ENCODE data around the gene SNX11. TPM values are rescaled to one million over a fixed set of nuclear protein-coding genes. Genes with fewer than 3 reads are reported as not detected.

The SNX11 gene
- total RNA-seq, 1 experiment from 2014 or later = 40.7 TPM

- no peaks in the 10 kb centered on the region for H3K36me3 Mint-ChIP-seq (ENCODE audit: insufficient read depth, unreplicated experiment)
- H3K4me3 Mint-ChIP-seq (ENCODE audit: unreplicated experiment) = no peak overlapping the region
- no peaks in the 10 kb centered on the region for H3K9me3 Mint-ChIP-seq (ENCODE audit: unreplicated experiment)
- CTCF ChIA-PET = interaction anchor here (0.6 to 6.1 kb wide), 6 partner anchors 11 to 484 kb away, joined by 3 to 76 read pairs (median 8); no protein-coding TSS in a partner anchor
- no peaks in the 10 kb centered on the region for H3K4me1 Mint-ChIP-seq (ENCODE audit: low read depth, unreplicated experiment)
- no peaks in the 10 kb centered on the region for H3K27me3 ChIP-seq (replicated peaks; ENCODE audit: control insufficient read depth, insufficient read depth, low read length)
- no peaks in the 10 kb centered on the region for H3K9me3 ChIP-seq
- TF ChIP-seq CTCF (IDR thresholded peaks at IDR 0.05; ENCODE audit: insufficient read depth in 1 of 2, low read depth in 1 of 2, low read length in 1 of 2, severe bottlenecking in 1 of 2, unreplicated experiment in 1 of 2) = no peak
- no peak overlapping the region for H3K27ac Mint-ChIP-seq (ENCODE audit: unreplicated experiment)
- intact Hi-C loops (cut with micrococcal nuclease; ENCODE audit: unreplicated experiment) = no loop called here
- peaks cover 4% of the 10 kb centered on the region for H3K27me3 Mint-ChIP-seq (ENCODE audit: insufficient read depth, unreplicated experiment)
- no peaks in the 10 kb centered on the region for H3K36me3 ChIP-seq (ENCODE audit: control insufficient read depth, insufficient read depth, low read length)
- DNase-seq = no peak
- H3K4me3 ChIP-seq (ENCODE audit: low read depth, low read length) = no peak overlapping the region
- POLR2A ChIA-PET = interaction anchor here (0.7 kb wide), 1 partner anchor 101 kb away, joined by 10 read pairs; no protein-coding TSS in a partner anchor
- no TSS peak for BruUV-seq (replicated peaks)
- H3K4me1 ChIP-seq = no peaks in the 10 kb centered on the region
These were observed 22.4 kb downstream of the SNX11 start for GRCh38 chr17:48129981-48130380.

GRCh38 chr17:48131216-48131824 lies 23.8 kb downstream of the SNX11 start:
- H3K4me3 Mint-ChIP-seq (ENCODE audit: unreplicated experiment) = no peak overlapping the region
- no TSS peak for BruUV-seq (replicated peaks)
- H3K4me1 ChIP-seq = no peaks in the 10 kb centered on the region

GRCh38 chr17:48132385-48132784 lies 24.8 kb downstream of the SNX11 start:
- Mint-ChIP-seq H3K9me3 (ENCODE audit: unreplicated experiment) (no peaks in the 10 kb centered on the region), H3K4me3 (ENCODE audit: unreplicated experiment) (no peak overlapping the region), H3K4me1 (ENCODE audit: low read depth, unreplicated experiment) (no peaks in the 10 kb centered on the region), H3K27ac (ENCODE audit: unreplicated experiment) (no peak overlapping the region), H3K27me3 (ENCODE audit: insufficient read depth, unreplicated experiment) (peaks cover 4% of the 10 kb centered on the region), H3K36me3 (ENCODE audit: insufficient read depth, unreplicated experiment) (no peaks in the 10 kb centered on the region)
- POLR2A ChIA-PET = no interaction called here
- Histone ChIP-seq H3K4me1 (no peaks in the 10 kb centered on the region), H3K9me3 (no peaks in the 10 kb centered on the region), H3K4me3 (ENCODE audit: low read depth, low read length) (no peak overlapping the region), H3K36me3 (ENCODE audit: control insufficient read depth, insufficient read depth, low read length) (no peaks in the 10 kb centered on the region), H3K27me3 (replicated peaks; ENCODE audit: control insufficient read depth, insufficient read depth, low read length) (no peaks in the 10 kb centered on the region)
- no TSS peak for BruUV-seq (replicated peaks)
- intact Hi-C loops (cut with micrococcal nuclease; ENCODE audit: unreplicated experiment) = no loop called here
- no peak for DNase-seq
- CTCF ChIA-PET = interaction anchor here (1.0 to 6.1 kb wide), 7 partner anchors 9 to 107 kb away, joined by 3 to 76 read pairs (median 5); partner anchors contain the start of gene SNX11
- no peak for TF ChIP-seq CTCF (IDR thresholded peaks at IDR 0.05; ENCODE audit: insufficient read depth in 1 of 2, low read depth in 1 of 2, low read length in 1 of 2, severe bottlenecking in 1 of 2, unreplicated experiment in 1 of 2)

More at GRCh38 chr17:48131216-48131824, 23.8 kb downstream of the SNX11 start:
- ChIA-PET CTCF (interaction anchor here (0.6 to 6.1 kb wide), 19 partner anchors 13 to 615 kb away, joined by 3 to 76 read pairs (median 5); partner anchors contain the start of genes CBX1 and SNX11), POLR2A (interaction anchor here (1.0 kb wide), 1 partner anchor 106 kb away, joined by 14 read pairs; no protein-coding TSS in a partner anchor)
- H3K4me1 Mint-ChIP-seq (ENCODE audit: low read depth, unreplicated experiment) = no peaks in the 10 kb centered on the region
- Histone ChIP-seq H3K4me3 (ENCODE audit: low read depth, low read length) (no peak overlapping the region), H3K27me3 (replicated peaks; ENCODE audit: control insufficient read depth, insufficient read depth, low read length) (no peaks in the 10 kb centered on the region), H3K9me3 (no peaks in the 10 kb centered on the region), H3K36me3 (ENCODE audit: control insufficient read depth, insufficient read depth, low read length) (no peaks in the 10 kb centered on the region)
- intact Hi-C loops (cut with micrococcal nuclease; ENCODE audit: unreplicated experiment) = loop anchor here (1.0 kb wide), 2 partner anchors 51 to 106 kb away; no protein-coding TSS in a partner anchor
- H3K36me3 Mint-ChIP-seq (ENCODE audit: insufficient read depth, unreplicated experiment) = no peaks in the 10 kb centered on the region
- peak; percentile 99 for TF ChIP-seq CTCF (IDR thresholded peaks at IDR 0.05; ENCODE audit: insufficient read depth in 1 of 2, low read depth in 1 of 2, low read length in 1 of 2, severe bottlenecking in 1 of 2, unreplicated experiment in 1 of 2)
- no peak overlapping the region for H3K27ac Mint-ChIP-seq (ENCODE audit: unreplicated experiment)
- H3K27me3 Mint-ChIP-seq (ENCODE audit: insufficient read depth, unreplicated experiment) = peaks cover 4% of the 10 kb centered on the region
- no peaks in the 10 kb centered on the region for H3K9me3 Mint-ChIP-seq (ENCODE audit: unreplicated experiment)
- DNase-seq = peak; percentile 89 to 95
